Embryonic facial prominence (tissue), 1 donor: ENCODE measurements around the gene LSAMP.

Source experiments
- DNase-seq: peaks from one replicate; pipeline ENCODE4 v3.0.0-alpha.2; 2016; ENCODE audit errors: extremely low spot score

The LSAMP gene

GRCh38 chr3:116018646-116019045, 426.6 kb downstream of the LSAMP start:
- DNase-seq = no peak

DNA sequence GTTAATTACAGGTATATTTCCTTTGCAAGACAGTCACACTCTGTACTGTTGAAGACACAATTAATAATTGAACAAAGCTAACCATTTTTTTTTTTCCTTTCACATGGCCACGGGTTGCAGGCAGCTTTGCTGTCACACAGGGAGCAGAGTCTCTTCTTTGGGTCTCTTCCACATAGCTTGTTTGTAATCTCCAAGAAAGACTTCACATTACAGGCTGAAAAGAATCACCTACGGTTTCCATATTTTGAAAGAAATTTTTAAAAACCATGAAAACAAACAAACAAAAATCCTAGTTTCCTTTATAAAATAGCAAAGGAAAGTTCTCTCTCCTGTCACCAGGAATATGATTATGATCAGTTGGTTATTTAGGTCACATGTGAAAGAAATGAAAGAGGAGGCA, 429.4 kb downstream of the LSAMP start:
- DNase-seq = no peak

- no peak for DNase-seq
Measured at GRCh38 chr3:116007000-116007399, 438.3 kb downstream of the LSAMP start.

DNA sequence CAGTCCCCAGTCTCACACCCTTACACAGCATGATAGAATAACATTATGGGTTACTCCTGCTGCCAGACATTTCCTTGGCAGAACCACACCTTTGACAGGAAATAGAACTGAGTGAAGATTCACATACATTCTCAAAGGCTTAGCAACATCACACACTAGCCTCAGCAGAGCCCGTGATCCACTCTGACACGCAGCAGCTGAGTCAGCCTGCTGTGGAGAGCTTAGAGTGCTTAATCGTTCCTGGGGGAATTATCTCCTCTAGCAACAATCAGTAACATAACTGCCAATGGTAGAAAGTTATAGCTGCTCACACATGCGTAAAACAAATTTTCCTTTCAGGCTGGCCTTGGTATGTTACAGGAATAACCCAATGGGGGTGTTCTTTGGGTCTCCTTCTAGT, 439.9 kb downstream of the LSAMP start:
- no peak for DNase-seq

- DNase-seq = no peak
Measured at GRCh38 chr3:116002235-116002634, 443.1 kb downstream of the LSAMP start.

GRCh38 chr3:116001151-116001621, 444.1 kb downstream of the LSAMP start:
- DNase-seq = no peak

GRCh38 chr3:116000311-116000710, 445.0 kb downstream of the LSAMP start:
- no peak for DNase-seq

DNA sequence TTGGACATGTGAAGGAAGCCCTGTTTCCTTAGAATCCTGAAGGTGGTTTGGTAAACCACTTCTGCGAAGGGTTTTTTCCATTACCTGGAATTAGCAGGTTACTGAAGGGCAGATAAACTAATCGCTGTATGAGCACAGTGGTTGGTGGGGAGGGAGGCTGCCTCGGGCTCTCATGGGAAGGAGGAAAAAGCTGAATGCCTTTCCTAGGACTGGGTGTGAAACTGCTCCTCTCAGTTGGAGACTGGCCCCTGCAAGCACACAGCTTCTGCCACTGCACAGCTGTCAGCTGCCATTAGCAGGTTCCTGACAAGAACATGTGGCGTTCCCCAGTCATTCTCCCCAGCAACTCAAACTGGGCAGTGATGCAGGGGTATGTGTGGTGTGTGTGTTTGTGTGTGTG, 445.7 kb downstream of the LSAMP start:
- DNase-seq = no peak

DNA sequence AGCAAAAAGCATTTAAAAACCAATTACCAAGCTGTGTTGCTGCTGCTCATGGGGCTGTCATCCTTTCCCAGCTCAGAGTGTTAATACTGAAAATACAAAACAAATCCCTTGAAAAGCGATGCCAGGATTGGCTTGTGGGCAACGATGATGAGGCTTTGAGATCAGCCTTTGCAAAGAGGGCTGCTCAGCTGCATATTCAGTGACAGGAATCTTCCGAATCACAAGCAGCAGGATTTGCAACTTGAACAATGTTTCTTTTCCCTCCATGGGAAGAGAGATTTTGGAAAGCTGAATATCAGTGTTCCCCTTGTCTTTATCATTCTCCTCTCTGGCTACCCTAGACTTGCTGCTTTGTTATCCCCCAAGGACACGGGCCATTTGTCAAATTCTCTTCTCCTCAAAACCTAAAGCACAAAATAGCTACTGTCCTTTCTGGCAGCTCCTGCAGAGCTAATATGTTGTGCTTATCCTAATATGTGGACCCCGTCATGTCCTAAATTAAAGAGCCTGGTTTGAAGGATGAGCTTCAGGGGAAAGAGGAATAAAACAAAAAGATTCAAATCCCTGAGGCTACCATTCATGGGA, 446.2 kb downstream of the LSAMP start:
- no peak for DNase-seq

DNA sequence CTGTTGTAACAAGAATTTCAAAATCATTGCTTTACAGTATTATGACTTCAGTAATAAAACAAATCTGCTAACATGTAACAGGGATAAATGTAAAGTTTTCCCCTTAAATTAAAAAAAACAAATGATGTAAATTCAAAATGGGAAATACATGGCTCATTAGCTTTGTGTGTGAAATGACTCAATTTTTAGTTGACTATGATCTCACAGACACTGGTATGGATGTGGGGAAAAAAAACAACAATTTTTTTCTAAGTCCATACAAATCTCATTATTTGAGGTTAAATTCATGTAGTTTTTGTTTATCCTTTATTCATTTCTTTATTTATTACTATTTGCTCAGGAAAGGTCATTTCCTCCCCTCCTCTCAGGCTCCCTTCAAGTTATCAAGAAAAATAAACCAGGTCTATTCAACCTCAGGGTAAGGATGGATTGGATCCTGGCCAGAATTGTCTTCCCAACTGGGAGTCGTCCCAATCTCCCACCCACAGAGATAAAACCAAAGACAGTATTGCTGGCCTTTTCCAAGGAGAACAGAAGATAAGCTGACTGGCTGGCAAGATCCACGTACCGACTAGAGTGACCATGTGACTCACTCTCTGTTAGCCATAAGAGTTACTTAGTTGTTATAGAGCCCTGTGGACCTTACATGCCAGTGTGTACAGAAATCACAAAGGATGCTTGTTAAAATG, 448.7 kb downstream of the LSAMP start:
- no peak for DNase-seq

DNA sequence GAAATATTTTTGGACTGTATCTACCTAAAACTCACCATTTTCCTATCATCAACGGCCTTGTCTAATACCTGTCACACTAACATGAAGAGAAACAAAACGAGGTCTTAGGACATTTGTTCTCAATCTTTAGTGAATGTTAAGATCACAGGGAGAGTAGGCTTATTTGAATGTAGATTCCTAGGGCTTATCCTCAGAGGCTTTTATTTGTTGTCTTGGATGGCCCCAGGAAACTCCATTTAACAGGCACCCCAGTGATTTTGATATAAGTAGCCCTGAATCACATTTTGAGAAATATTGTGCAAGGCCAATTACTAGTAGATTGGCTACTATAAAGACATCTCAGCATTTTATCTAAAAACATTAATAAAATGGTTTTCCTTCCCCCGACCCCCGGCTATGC, 454.6 kb downstream of the LSAMP start:
- DNase-seq = no peak

DNA sequence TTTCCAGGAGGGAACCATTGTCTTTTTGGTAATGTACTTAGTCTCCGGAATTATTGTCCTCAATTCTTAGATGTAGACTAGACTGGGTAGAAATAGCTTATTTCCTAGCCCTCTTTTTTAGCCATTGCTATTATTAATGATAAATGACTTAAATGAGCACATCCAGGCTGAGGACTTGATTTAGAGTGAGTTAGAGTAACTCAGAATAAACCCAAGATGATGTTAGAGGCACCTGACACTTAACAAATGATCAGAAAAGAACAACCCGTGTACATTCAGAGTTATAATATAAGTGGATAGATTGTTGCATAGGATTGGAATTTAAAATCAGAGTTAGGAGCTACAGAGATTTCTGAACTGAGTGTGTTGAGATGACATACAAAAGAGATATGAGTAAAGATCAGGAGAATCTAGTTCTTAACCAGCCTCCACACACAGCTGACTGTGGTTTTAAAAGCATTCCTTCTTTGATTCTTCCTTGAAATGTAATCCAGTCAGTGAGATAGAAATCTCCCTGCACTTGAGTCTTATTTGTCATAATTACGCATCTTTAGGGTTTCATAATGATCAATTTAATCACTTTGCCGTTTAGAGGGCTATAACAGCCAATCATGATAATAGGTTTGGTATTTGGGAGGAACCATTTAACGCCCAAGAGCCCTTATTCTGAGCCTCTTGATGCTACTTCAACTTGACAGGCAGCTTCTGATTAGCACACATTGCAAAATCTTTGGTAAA, 455.4 kb downstream of the LSAMP start:
- no peak for DNase-seq

DNA sequence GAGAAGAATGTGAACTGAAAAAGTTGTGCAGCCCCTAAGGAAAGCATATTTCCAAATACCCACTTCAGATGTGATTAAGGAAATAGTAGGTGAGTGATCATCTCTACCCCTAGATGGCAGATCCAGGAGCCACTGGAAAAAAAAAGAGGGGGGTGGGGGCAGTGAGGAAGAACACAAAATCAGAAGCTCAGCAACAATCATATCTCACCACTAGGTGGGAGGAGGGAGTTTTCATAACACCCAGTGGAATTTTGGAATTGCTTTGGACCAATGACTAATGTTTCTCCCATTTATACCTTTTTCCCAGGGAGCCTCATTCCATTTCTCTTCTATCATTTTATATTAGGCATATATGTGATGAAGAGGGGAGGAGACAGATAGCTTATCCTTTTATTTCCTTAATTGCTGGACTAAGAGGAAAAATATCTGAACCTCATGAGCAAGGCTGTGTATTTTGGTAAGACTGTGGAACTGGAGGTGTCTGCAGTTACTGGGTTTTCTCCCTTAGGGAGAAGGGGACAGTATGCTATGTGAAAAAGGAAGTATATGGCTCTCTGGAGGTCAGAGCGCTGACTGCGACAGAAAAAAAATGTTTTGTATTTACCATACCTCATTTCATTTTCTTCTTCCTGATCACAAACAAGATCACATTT, 458.6 kb downstream of the LSAMP start:
- no peak for DNase-seq

DNA sequence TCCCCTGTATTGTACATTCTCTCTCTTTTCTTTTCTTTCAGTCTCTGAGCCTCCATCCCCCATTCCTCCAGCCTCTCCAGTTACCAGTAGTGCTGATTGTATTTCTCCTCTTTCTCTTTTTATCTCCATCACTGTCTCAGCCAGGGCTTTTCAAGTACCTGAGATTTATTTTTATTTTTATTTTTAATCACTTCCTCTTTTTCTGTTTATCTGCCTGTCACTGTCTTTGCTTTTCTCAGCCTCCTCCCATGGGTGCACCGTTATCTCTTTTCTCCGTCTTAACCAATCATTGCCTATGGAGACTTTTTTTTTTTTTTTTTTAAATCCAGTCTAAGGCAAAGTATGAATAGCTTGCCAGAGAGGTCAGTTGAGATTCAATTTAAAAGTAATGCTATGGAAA, 462.7 kb downstream of the LSAMP start:
- DNase-seq = no peak

DNA sequence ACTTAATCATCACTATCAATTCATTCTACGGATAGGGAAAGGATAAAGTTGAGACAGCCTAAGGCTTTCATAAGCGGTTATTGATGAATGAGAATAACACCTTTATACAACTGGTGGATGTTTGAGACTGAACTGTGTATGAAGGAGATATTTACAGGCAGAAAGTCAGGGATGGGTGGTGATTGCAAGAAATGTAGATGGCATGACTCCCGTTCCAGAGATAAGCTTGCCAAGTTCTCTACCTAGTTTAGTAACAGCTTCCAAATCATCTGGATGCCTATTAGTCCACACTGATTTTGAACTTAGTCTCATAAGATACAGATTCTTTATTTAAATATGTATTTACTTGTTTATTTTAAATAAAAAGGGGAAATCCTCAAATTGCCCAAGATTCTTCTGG, 463.2 kb downstream of the LSAMP start:
- DNase-seq = no peak

GRCh38 chr3:115980709-115981108, 464.6 kb downstream of the LSAMP start:
- no peak for DNase-seq

DNA sequence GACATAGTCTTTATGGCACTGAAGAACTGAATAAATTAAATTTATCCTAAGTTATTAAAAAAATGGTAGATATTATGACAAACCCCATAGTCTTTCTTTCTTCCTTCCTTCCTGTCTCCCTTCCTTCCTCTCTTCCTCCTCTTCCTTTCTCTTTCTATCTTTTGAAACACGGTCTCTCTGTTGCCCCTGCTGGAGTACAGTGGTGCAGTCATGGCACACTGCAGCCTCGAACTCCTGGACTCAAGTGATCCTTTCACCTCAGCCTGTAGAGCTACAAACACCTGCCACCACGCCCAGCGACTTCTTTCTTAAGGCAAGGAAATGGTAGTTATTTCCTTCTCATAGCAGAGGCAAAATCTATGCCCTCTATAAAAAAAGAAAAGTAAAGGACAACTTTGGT, 467.4 kb downstream of the LSAMP start:
- DNase-seq = no peak

GRCh38 chr3:115975796-115976195, 469.5 kb downstream of the LSAMP start:
- DNase-seq = no peak

DNA sequence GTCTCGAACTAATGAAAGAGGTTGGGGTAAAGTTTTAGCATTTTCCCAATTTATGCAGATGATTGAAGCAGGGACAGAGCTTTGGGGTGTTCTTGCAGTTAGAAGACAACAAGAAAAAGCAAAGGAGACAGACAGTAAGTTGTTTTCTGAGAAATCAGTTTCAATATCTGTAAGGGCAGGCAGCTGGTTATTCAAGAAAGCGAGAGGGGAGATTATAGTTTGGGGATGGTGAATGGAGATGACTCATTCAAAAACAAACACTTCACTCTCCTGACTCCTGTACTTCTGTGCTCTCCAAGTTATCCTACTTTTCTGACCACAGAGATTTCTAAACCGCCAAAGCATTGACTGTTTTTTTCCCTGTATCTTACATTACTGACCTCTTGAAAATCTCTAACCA, 469.9 kb downstream of the LSAMP start:
- no peak for DNase-seq

- no peak for DNase-seq
Measured at GRCh38 chr3:115974940-115975339, 470.3 kb downstream of the LSAMP start.

DNA sequence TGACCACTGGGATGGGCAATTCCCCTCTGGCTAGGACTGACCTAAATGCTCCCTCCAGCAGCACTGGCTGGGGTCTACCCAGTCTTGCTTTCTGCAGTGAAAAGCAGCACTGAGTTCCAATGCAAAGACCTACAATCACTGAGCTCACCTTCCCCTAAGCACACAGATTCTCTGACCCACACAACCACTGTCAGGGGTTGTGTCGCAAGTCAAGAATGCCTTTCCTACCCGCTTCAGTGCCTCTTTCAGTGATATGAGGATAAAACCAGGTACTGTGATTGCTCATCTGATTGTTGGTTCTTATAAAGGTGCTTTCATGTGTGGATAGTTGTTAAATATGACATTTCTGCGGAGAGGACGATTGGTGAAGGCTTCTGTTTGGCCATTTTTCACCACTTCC, 476.4 kb downstream of the LSAMP start:
- DNase-seq = no peak

- no peak for DNase-seq
Measured at GRCh38 chr3:115961380-115961779, 483.9 kb downstream of the LSAMP start.

DNA sequence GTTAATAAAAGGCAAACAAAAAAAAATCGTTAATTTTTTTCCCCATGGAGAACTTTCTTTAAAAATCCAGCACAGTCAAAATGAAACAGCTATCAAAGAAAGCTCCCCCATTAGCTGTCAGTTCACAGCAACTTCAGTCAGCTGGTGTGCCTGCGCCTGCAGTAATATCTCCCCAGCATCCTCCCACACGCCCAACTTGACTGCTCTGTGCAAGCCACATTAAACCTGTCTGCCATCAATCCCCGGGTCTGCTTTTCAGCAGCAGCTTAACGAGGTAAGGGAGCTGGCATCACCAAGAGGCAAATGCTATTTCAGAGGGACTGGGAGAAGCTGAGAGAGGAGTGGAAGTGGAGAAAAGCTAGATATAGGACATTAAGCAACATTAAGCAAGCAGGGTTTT, 484.5 kb downstream of the LSAMP start:
- DNase-seq = no peak
